ENCODE measurements around the gene ZNF414. TPM values are rescaled to one million over a fixed set of nuclear protein-coding genes. Genes with fewer than 3 reads are reported as not detected.

ZNF414 gene
- total and polyA plus RNA-seq, 3 experiments from 2014 or later = 18.0 to 26.0 (median 25.7) TPM

DNA sequence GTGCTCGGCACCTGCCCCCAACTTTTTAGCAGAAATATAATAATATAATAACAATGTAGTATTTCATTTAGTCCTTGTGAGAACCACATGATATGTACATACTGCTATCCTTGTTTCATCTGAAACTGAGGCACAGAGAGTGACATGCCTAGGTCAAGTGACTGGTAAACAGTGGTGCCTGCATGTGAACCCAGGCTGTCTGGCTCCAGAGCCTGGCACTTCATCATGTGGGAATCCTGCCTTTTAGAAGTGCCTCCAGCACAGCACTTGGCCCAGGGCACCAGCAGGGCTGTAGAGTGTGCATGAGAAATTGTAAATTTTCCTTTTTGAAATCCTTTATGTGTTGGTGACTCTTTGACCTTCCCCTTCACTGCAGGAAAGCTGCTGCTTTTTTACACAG is 39.0 kb downstream of the ZNF414 start:
- peaks cover 50% of the 10 kb centered on the region for H3K36me3 ChIP-seq (ENCODE audit: insufficient read depth, low read length)
- H3K36me3 Mint-ChIP-seq = peaks cover 0 to 87% (median 21%) of the 10 kb centered on the region in 3 donors
- peaks cover 27% of the 10 kb centered on the region for H3K4me1 ChIP-seq (ENCODE audit: insufficient read depth, low read length)
- peaks cover 36 to 60% (median 45%) of the 10 kb centered on the region in 3 donors for H3K4me1 Mint-ChIP-seq
- DNase-seq = no peak
- POLR2A ChIA-PET = interaction anchor here (0.7 to 1.1 kb wide), 2 partner anchors 31 to 96 kb away, joined by 3 to 10 read pairs; no protein-coding TSS in a partner anchor
- H3K4me3 ChIP-seq (ENCODE audit: low read length) = no peak overlapping the region
- no peaks in the 10 kb centered on the region for H3K27me3 ChIP-seq (ENCODE audit: insufficient read depth, low read length, poor library complexity, severe bottlenecking)
- CTCF ChIA-PET = interaction anchor here (0.6 to 1.4 kb wide), 2 partner anchors 12 to 13 kb away, joined by 3 to 6 read pairs; no protein-coding TSS in a partner anchor
- H3K9me3 ChIP-seq (ENCODE audit: low read length) = no peaks in the 10 kb centered on the region
- H3K4me3 Mint-ChIP-seq = peak overlapping the region in 1 of 7 donors; percentile 36
- H3K9me3 Mint-ChIP-seq = no peaks in the 10 kb centered on the region
- no peak overlapping the region for H3K27ac Mint-ChIP-seq
- no peaks in the 10 kb centered on the region for H3K27me3 Mint-ChIP-seq
- H3K27ac ChIP-seq (ENCODE audit: low read depth, low read length) = no peak overlapping the region

DNA sequence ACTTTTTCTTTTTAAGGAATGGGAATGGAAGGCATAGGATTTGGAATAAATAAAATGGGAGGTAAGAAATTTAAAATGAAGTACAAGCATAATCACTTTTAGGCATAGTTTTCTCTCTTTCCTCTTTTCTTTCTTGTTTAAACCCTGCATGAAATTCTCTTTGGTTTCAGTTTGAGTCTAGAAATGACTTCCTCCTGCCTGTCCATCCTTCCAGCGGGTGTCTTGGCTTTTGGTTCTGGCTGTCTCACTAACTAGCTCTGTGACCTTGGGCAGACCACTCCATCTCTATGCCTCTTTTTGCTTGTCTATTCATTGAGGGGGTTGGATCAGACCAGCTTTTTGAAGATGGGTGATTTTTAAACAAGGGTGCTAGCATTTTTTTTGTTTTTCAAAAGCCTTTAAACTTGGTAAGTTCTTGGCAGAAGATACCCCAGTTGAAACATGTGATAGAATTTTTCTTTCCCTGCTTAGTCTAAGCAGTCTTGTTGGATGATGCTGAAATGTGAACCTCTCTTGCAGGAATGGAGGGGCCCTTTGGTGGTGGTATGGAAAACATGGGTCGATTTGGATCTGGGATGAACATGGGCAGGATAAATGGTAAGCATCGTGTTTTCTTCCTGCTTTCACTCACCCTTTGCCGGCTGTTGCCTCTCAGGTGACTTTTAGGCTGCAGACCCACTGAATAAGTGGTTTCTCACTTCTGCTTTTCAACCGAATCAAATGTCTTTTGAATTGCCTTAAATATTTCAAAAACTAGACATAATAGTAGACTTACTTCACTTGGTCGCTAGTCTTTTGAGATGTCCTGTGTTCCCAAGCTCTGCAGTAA is 40.1 kb downstream of the ZNF414 start:
- H3K27ac ChIP-seq (ENCODE audit: low read depth, low read length) = no peak overlapping the region
- CTCF ChIA-PET = no interaction called here
- H3K4me1 ChIP-seq (ENCODE audit: insufficient read depth, low read length) = peaks cover 24% of the 10 kb centered on the region
- H3K4me1 Mint-ChIP-seq = peaks cover 39 to 54% (median 39%) of the 10 kb centered on the region in 3 donors
- H3K36me3 Mint-ChIP-seq = peaks cover 0 to 93% (median 30%) of the 10 kb centered on the region in 3 donors
- no peaks in the 10 kb centered on the region for H3K27me3 Mint-ChIP-seq
- H3K4me3 ChIP-seq (ENCODE audit: low read length) = no peak overlapping the region
- H3K27me3 ChIP-seq (ENCODE audit: insufficient read depth, low read length, poor library complexity, severe bottlenecking) = no peaks in the 10 kb centered on the region
- no peaks in the 10 kb centered on the region for H3K9me3 Mint-ChIP-seq
- H3K27ac Mint-ChIP-seq = peak overlapping the region in 7 of 8 donors; percentile 15 to 89 (median 50)
- H3K36me3 ChIP-seq (ENCODE audit: insufficient read depth, low read length) = peaks cover 58% of the 10 kb centered on the region
- H3K4me3 Mint-ChIP-seq = no peak overlapping the region
- H3K9me3 ChIP-seq (ENCODE audit: low read length) = no peaks in the 10 kb centered on the region
- no peak for DNase-seq
- POLR2A ChIA-PET = interaction anchor here (0.7 kb wide), 1 partner anchor 39 kb away, joined by 4 read pairs; no protein-coding TSS in a partner anchor

DNA sequence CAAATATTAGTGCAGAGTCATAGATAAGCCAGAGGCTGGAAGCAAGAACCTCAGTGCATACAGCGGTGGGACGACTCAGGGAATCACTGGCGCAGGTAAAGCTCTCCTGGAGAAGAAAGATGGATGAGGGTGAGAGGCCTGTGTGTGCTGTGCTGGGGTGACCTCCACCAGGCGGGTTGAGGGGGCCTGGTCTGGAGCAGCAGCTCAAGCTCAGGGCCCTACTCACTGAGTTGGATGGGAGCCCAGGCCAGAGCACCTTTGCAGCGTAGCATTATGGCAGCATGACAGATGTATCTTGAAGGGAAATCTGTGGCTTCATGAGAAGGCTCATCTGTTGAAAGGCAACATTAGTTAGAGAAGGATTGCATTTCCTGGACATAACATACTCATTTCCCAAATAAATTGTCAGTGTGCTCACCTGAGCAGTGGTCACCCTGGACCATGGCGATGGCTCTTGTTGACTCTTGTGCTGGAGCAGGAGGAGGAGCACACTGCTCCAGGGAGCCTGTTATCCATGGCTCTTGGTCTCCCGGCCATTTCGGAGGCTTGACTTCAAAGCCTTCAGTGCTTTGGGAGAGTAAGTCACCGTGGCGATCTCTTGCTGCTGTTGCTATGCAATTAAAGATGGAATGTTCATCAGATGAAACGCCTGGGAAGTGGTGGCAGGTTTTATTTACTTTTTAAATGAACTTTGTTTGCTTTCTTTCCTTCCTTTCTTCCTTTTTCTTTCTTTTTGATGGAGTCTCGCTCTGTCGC is 44.2 kb downstream of the ZNF414 start:
- Mint-ChIP-seq H3K4me3 (no peak overlapping the region), H3K9me3 (no peaks in the 10 kb centered on the region), H3K4me1 (peaks cover 10 to 21% (median 19%) of the 10 kb centered on the region in 3 donors), H3K27ac (peak overlapping the region in 4 of 8 donors; percentile 26 to 89 (median 65)), H3K27me3 (no peaks in the 10 kb centered on the region), H3K36me3 (peaks cover 20 to 94% (median 48%) of the 10 kb centered on the region in 3 donors)
- Histone ChIP-seq H3K27me3 (ENCODE audit: insufficient read depth, low read length, poor library complexity, severe bottlenecking) (no peaks in the 10 kb centered on the region), H3K36me3 (ENCODE audit: insufficient read depth, low read length) (peaks cover 75% of the 10 kb centered on the region), H3K27ac (ENCODE audit: low read depth, low read length) (no peak overlapping the region), H3K9me3 (ENCODE audit: low read length) (no peaks in the 10 kb centered on the region), H3K4me3 (ENCODE audit: low read length) (no peak overlapping the region), H3K4me1 (ENCODE audit: insufficient read depth, low read length) (no peaks in the 10 kb centered on the region)
- no peak for DNase-seq
- POLR2A ChIA-PET = no interaction called here
- CTCF ChIA-PET = interaction anchor here (0.7 kb wide), 1 partner anchor 51 kb away, joined by 3 read pairs; no protein-coding TSS in a partner anchor

DNA sequence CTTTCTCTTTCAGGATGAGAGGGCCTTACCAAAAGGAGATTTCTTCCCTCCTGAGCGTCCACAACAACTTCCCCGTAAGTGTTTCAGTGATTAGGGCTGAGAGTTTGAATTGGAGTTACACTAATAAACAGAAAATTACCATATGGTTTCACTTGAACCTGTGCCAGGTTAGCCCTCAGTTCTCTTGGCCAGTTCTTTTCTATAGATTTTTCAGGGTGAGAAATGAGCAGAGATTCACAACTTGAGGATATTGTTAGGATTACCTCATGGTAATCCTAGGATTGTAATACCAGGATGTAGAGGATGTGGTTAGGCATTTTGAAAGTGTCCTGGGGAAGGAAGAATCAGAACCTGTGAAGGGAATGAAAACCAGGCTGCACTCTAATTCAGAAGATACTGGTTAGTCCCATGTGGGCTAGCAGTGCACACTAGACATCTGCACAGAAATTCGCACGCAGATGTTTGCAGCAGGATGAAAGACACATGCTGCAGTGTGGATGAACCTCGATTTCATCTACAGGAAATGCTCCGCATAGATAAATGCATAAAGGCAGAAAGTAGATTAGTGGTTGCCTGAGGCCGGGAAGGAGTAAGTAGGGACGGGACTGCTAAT is 45.1 kb downstream of the ZNF414 start:
- H3K36me3 Mint-ChIP-seq = peaks cover 24 to 94% (median 46%) of the 10 kb centered on the region in 3 donors
- H3K4me3 Mint-ChIP-seq = no peak overlapping the region
- H3K9me3 Mint-ChIP-seq = no peaks in the 10 kb centered on the region
- Histone ChIP-seq H3K27me3 (ENCODE audit: insufficient read depth, low read length, poor library complexity, severe bottlenecking) (no peaks in the 10 kb centered on the region), H3K4me1 (ENCODE audit: insufficient read depth, low read length) (no peaks in the 10 kb centered on the region), H3K27ac (ENCODE audit: low read depth, low read length) (no peak overlapping the region), H3K9me3 (ENCODE audit: low read length) (no peaks in the 10 kb centered on the region), H3K4me3 (ENCODE audit: low read length) (no peak overlapping the region), H3K36me3 (ENCODE audit: insufficient read depth, low read length) (peaks cover 78% of the 10 kb centered on the region)
- POLR2A ChIA-PET = no interaction called here
- CTCF ChIA-PET = no interaction called here
- no peak for DNase-seq
- peak overlapping the region in 5 of 8 donors; percentile 12 to 69 (median 61) for H3K27ac Mint-ChIP-seq
- no peaks in the 10 kb centered on the region for H3K27me3 Mint-ChIP-seq
- peaks cover 10 to 19% (median 19%) of the 10 kb centered on the region in 3 donors for H3K4me1 Mint-ChIP-seq

DNA sequence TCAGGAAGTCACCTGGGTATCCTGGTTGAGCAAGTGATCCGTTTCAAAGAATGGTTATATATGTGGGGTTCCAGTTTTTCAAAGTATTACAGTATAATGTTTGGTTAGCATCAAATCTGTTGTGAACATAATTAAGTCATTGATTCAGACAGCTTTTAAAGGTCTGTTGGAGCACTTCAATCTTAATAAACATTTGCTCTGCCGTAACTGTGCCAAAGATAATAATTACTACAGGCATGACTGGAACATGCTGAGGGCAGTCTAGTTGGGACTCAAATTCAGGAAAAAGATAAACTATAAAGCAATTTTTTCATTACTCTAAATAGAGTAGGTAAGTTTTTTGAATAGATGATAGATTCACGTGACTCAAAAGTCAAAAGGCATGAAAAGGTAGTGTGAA is 45.8 kb downstream of the ZNF414 start:
- Mint-ChIP-seq H3K36me3 (peaks cover 24 to 94% (median 43%) of the 10 kb centered on the region in 3 donors), H3K27ac (peak overlapping the region in 1 of 8 donors; percentile 29), H3K9me3 (no peaks in the 10 kb centered on the region), H3K4me3 (no peak overlapping the region), H3K27me3 (no peaks in the 10 kb centered on the region), H3K4me1 (peaks cover 10 to 18% (median 18%) of the 10 kb centered on the region in 3 donors)
- peaks cover 82% of the 10 kb centered on the region for H3K36me3 ChIP-seq (ENCODE audit: insufficient read depth, low read length)
- H3K9me3 ChIP-seq (ENCODE audit: low read length) = no peaks in the 10 kb centered on the region
- H3K27ac ChIP-seq (ENCODE audit: low read depth, low read length) = no peak overlapping the region
- ChIA-PET CTCF (no interaction called here), POLR2A (no interaction called here)
- H3K27me3 ChIP-seq (ENCODE audit: insufficient read depth, low read length, poor library complexity, severe bottlenecking) = no peaks in the 10 kb centered on the region
- no peaks in the 10 kb centered on the region for H3K4me1 ChIP-seq (ENCODE audit: insufficient read depth, low read length)
- DNase-seq = no peak
- H3K4me3 ChIP-seq (ENCODE audit: low read length) = no peak overlapping the region

DNA sequence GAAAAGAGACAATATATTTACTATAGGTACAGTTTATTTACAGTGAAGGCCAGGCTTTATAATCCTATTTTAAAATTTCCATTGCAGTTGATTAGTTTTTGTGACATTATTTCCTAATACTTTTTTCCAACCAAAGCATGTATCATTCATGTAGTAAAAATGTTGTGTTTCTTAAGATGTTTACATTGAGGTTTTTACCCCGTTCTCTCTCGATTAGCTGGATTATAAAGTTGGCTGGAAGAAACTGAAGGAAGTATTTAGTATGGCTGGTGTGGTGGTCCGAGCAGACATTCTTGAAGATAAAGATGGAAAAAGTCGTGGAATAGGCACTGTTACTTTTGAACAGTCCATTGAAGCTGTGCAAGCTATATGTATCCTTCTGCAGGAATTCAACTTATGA is 47.9 kb downstream of the ZNF414 start:
- H3K4me3 ChIP-seq (ENCODE audit: low read length) = no peak overlapping the region
- peaks cover 11% of the 10 kb centered on the region for H3K4me1 ChIP-seq (ENCODE audit: insufficient read depth, low read length)
- no peak for DNase-seq
- H3K9me3 ChIP-seq (ENCODE audit: low read length) = no peaks in the 10 kb centered on the region
- Mint-ChIP-seq H3K36me3 (peaks cover 24 to 96% (median 37%) of the 10 kb centered on the region in 3 donors), H3K4me3 (no peak overlapping the region), H3K4me1 (peaks cover 25 to 39% (median 33%) of the 10 kb centered on the region in 3 donors), H3K27ac (peak overlapping the region in 1 of 8 donors; percentile 58), H3K27me3 (no peaks in the 10 kb centered on the region), H3K9me3 (no peaks in the 10 kb centered on the region)
- peaks cover 77% of the 10 kb centered on the region for H3K36me3 ChIP-seq (ENCODE audit: insufficient read depth, low read length)
- ChIA-PET POLR2A (no interaction called here), CTCF (no interaction called here)
- H3K27me3 ChIP-seq (ENCODE audit: insufficient read depth, low read length, poor library complexity, severe bottlenecking) = no peaks in the 10 kb centered on the region
- H3K27ac ChIP-seq (ENCODE audit: low read depth, low read length) = no peak overlapping the region

DNA sequence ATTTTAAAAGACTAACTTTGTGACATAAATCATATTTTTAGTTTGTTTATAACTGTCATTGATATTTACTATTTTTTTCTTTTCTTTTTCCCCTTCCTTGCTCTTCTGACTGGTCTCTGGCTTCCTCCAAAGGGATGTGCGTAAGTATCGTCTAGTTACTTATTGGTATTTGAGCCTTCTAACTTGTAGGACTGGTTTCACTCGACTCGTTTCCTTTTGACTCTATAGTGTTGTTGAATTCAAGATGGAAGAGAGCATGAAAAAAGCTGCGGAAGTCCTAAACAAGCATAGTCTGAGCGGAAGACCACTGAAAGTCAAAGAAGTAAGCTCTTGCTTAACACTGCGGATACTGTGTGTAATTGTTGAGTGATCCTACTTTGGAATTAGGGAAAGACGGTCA is 50.6 kb downstream of the ZNF414 start:
- H3K36me3 Mint-ChIP-seq = peaks cover 23 to 94% (median 25%) of the 10 kb centered on the region in 3 donors
- H3K4me1 Mint-ChIP-seq = peaks cover 47 to 65% (median 58%) of the 10 kb centered on the region in 3 donors
- H3K27ac Mint-ChIP-seq = no peak overlapping the region

More for the DNA sequence above, 50.6 kb downstream of the ZNF414 start:
- Histone ChIP-seq H3K27ac (ENCODE audit: low read depth, low read length) (no peak overlapping the region), H3K36me3 (ENCODE audit: insufficient read depth, low read length) (peaks cover 59% of the 10 kb centered on the region), H3K4me1 (ENCODE audit: insufficient read depth, low read length) (peaks cover 27% of the 10 kb centered on the region), H3K27me3 (ENCODE audit: insufficient read depth, low read length, poor library complexity, severe bottlenecking) (no peaks in the 10 kb centered on the region), H3K9me3 (ENCODE audit: low read length) (no peaks in the 10 kb centered on the region), H3K4me3 (ENCODE audit: low read length) (no peak overlapping the region)
- no peaks in the 10 kb centered on the region for H3K9me3 Mint-ChIP-seq
- POLR2A ChIA-PET = interaction anchor here (1.6 kb wide), 1 partner anchor 12 kb away, joined by 3 read pairs; no protein-coding TSS in a partner anchor
- H3K4me3 Mint-ChIP-seq = no peak overlapping the region
- CTCF ChIA-PET = interaction anchor here (1.4 to 2.9 kb wide), 3 partner anchors 42 to 118 kb away, joined by 3 to 7 read pairs (median 5); partner anchors contain the start of gene MYO1F
- H3K27me3 Mint-ChIP-seq = no peaks in the 10 kb centered on the region
- DNase-seq = no peak

Data from CD8-positive, alpha-beta memory T cell (primary cell).